Stimulated activated naive CD8-positive, alpha-beta T cell treated with anti-CD3 and anti-CD28 coated beads, Interleukin-15, Interleukin-2, amounts not matched to agents 100 ng/mL and 50 ng/mL, for 24 hours (primary cell): Measurements from ENCODE around the gene CD200.

ENCODE experiments used
- H3K27ac Mint-ChIP-seq: one replicate; pipeline ENCODE4 v1.8.0; 2021; ENCODE audit warnings: mild to moderate bottlenecking, mixed read lengths
- H3K27me3 Mint-ChIP-seq: one replicate; pipeline ENCODE4 v1.8.0; 2021; ENCODE audit warnings: mixed read lengths
- H3K36me3 Mint-ChIP-seq: one replicate; pipeline ENCODE4 v1.8.0; 2021; ENCODE audit warnings: low read depth, mixed read lengths
- H3K4me1 Mint-ChIP-seq: one replicate; pipeline ENCODE4 v1.8.0; 2021; ENCODE audit warnings: low read depth, mixed read lengths
- H3K4me3 Mint-ChIP-seq: one replicate; pipeline ENCODE4 v1.8.0; 2021; ENCODE audit warnings: mild to moderate bottlenecking, mixed read lengths
- H3K9me3 Mint-ChIP-seq: one replicate; pipeline ENCODE4 v1.8.0; 2021; ENCODE audit warnings: mixed read lengths

The CD200 gene

DNA sequence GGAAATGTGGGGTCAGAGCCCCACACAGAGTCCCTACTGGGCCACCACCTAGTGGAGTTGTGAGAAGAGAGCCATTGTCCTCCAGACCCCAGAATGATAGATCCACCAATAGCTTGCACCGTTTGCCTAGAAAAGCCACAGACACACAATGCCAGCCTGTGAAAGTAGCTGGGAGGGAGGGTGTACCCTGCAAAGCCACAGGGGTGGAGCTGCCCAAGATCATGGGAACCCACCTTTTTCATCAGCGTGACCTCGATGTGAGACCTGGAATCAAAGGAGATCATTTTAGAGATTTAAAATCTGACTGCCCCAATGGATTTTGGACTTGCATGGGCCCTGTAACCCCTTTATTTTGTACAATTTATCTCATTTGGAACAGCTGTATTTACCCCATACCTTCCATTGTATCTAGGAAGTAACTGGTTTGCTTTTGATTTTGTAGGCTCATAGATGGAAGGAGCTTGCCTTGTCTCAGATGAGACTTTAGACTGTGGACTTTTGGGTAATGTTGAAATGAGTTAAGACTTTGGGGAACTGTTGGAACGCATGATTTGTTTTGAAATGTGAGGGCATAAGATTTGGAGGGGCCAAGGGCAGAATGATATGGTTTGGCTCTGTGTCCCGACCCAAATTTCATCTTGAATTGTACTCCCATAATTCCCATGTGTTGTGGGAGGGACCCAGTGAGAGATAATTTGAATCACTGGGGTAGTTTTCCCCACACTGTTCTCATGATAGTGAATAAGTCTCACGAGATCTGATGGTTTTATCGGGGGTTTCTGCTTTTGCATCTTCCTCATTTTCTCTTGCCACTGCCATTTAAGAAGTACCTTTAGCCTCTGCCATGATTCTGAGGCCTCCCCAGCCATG lies 49.0 kb downstream of the CD200 start:
- Mint-ChIP-seq H3K27me3 (no peaks in the 10 kb centered on the region), H3K36me3 (no peaks in the 10 kb centered on the region), H3K4me1 (peaks cover 53% of the 10 kb centered on the region), H3K4me3 (no peak overlapping the region), H3K27ac (peak overlapping the region; percentile 58), H3K9me3 (no peaks in the 10 kb centered on the region)

DNA sequence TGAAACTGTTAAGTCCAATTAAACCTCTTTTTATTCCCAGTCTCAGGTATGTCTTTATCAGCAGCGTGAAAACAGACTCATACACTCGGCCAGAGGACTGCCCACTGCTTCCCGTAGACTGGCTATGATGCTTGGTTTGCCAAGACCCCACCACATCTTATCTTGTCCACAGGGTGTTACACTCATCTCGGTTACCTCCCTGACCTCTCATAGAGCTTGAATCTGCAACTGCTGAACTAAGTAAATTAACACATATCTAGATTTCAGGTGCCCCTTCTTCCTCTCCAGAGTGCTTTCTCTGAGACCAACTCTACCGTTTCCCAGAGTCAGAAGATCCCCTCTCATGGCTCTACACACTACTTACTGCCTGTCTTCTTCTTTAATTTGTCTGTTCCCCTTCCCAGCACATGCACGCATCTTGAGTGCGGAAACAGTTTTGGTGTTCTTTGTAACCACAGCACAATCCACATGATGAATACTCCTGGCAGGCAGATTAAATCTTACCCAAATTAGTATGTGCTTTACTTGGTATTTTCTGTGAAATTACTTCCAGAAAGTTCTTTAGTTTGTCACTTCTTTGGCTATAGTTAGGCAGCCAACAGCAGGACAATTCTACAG lies 49.7 kb downstream of the CD200 start:
- Mint-ChIP-seq H3K36me3 (no peaks in the 10 kb centered on the region), H3K27ac (no peak overlapping the region), H3K27me3 (no peaks in the 10 kb centered on the region), H3K9me3 (no peaks in the 10 kb centered on the region), H3K4me1 (peaks cover 45% of the 10 kb centered on the region), H3K4me3 (no peak overlapping the region)

DNA sequence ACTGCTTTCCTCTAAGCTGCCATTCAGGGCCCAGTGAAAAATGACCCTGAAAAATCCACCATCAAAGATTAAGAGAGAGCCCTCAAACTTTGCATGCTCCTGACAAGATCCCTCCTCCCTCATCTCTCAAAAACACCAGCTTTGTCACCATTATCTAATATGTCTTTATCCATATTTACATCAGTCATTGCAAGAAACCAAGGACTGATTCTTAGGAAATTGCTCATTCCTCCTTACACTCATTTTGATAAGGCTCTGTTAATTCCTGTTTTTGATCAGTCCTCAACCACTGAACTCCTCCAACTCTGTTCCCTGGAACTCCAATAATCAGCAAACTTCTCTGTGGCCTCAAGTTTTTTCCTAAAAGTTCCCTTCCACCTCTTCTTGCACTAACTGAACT lies 51.8 kb downstream of the CD200 start:
- no peak overlapping the region for H3K27ac Mint-ChIP-seq
- H3K36me3 Mint-ChIP-seq: no peaks in the 10 kb centered on the region
- no peaks in the 10 kb centered on the region for H3K9me3 Mint-ChIP-seq
- no peaks in the 10 kb centered on the region for H3K27me3 Mint-ChIP-seq
- no peak overlapping the region for H3K4me3 Mint-ChIP-seq
- H3K4me1 Mint-ChIP-seq: peaks cover 44% of the 10 kb centered on the region

DNA sequence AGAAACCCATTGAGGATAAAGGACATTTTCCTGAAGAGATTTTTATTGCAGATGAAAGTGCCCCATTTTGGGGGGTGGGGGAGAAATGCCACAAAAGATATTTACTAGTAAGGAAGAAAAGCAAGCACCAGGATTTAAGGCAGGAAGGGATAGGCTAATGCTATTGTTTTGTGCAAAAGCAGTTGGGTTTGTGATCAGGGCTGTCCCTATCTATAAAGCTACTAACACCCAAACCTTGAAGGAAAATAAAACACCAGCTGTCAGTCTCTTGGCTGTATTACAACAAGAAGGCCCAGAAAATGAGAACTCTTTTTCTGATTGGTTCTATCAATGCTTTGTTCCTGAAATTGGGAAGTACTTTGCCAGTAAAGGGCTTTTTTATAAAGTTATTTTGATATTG lies 56.0 kb downstream of the CD200 start:
- no peak overlapping the region for H3K27ac Mint-ChIP-seq
- H3K4me3 Mint-ChIP-seq: no peak overlapping the region
- H3K4me1 Mint-ChIP-seq: peaks cover 57% of the 10 kb centered on the region
- no peaks in the 10 kb centered on the region for H3K36me3 Mint-ChIP-seq
- H3K9me3 Mint-ChIP-seq: peaks cover 5% of the 10 kb centered on the region
- H3K27me3 Mint-ChIP-seq: no peaks in the 10 kb centered on the region

DNA sequence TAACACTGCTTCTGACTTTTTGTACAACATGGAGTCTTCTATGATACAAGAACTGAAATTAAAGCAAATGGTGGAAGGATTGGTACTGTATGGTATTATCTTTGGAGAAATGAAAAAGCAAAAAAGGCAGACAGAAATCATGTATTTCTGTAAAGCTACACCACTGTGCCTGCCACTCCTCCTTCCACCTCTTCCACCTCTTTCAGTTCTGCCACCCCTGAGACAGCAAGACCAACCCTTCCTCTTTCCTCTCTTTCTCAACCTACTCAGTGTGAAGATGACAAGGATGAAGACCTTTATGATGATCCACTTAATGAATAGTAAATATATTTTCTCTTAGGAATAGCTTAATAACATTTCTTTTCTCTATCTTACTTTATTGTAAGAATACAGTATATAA lies 57.0 kb downstream of the CD200 start:
- H3K4me3 Mint-ChIP-seq: no peak overlapping the region
- H3K36me3 Mint-ChIP-seq: no peaks in the 10 kb centered on the region
- H3K27me3 Mint-ChIP-seq: no peaks in the 10 kb centered on the region
- peaks cover 5% of the 10 kb centered on the region for H3K9me3 Mint-ChIP-seq
- H3K27ac Mint-ChIP-seq: no peak overlapping the region
- H3K4me1 Mint-ChIP-seq: peaks cover 55% of the 10 kb centered on the region

DNA sequence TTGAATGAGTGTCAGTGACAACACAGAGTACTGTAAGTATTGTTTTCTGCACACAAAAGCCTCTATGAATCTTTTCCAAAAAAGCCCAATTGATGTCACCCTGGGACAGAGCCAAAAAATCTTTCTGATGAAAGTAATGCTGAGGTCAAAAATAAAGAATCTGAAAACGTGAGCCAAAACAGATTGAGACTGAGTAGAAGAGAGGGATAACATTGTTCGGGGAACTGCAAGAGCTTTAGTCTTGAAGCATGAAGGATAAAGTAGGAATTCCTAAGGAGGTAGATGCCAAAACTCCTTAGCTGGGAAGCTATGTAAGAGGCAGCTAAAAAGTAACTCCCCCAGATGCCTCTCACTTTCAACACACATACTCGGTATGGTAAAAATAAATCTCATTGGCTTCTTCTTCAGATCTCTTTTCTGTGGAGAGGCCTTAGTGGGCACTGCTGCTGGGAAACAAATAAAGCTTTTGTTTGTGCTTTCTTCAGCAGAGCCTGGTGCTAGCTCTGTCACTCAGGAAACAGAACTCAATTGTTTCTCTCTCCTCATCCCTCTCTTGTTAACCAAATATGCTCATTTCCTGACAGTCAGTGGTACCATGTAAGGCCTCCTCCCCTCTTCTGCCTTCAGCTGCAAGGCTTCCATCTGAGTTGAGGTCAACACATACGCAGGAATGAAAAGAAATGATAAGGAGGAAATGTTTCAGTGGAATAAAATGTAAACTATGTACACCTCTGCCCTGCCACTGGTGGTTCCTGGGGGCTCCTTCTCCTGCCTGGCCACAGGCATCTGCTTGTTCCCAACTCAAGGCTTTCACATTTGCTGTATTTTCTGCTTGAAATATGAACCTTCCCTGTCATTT lies 58.1 kb downstream of the CD200 start:
- H3K27me3 Mint-ChIP-seq: no peaks in the 10 kb centered on the region
- H3K36me3 Mint-ChIP-seq: no peaks in the 10 kb centered on the region
- peaks cover 54% of the 10 kb centered on the region for H3K4me1 Mint-ChIP-seq
- H3K4me3 Mint-ChIP-seq: no peak overlapping the region
- peak overlapping the region; percentile 72 for H3K27ac Mint-ChIP-seq
- peaks cover 5% of the 10 kb centered on the region for H3K9me3 Mint-ChIP-seq

DNA sequence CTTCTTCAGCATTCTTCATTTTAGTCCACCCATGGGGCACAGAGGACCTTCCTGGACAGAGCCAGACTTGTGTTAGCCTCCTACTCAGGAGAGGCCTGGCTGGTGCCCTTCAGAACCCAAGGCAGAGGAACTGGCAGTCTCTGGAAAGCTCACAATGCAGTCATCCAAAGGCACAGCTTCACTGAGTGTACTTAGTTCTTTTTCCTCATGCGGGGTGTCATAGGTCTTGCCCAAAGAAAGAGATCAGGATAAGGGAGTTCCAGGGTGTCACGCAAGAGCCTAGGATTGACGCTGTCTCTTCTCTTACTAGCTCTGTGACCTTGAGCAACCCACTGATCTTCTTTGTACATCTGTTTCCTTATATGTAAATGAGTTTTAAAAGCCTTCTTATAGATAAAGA lies 58.7 kb downstream of the CD200 start:
- H3K4me3 Mint-ChIP-seq: no peak overlapping the region
- peaks cover 5% of the 10 kb centered on the region for H3K9me3 Mint-ChIP-seq
- no peaks in the 10 kb centered on the region for H3K36me3 Mint-ChIP-seq
- no peaks in the 10 kb centered on the region for H3K27me3 Mint-ChIP-seq
- peak overlapping the region; percentile 72 for H3K27ac Mint-ChIP-seq
- peaks cover 54% of the 10 kb centered on the region for H3K4me1 Mint-ChIP-seq

DNA sequence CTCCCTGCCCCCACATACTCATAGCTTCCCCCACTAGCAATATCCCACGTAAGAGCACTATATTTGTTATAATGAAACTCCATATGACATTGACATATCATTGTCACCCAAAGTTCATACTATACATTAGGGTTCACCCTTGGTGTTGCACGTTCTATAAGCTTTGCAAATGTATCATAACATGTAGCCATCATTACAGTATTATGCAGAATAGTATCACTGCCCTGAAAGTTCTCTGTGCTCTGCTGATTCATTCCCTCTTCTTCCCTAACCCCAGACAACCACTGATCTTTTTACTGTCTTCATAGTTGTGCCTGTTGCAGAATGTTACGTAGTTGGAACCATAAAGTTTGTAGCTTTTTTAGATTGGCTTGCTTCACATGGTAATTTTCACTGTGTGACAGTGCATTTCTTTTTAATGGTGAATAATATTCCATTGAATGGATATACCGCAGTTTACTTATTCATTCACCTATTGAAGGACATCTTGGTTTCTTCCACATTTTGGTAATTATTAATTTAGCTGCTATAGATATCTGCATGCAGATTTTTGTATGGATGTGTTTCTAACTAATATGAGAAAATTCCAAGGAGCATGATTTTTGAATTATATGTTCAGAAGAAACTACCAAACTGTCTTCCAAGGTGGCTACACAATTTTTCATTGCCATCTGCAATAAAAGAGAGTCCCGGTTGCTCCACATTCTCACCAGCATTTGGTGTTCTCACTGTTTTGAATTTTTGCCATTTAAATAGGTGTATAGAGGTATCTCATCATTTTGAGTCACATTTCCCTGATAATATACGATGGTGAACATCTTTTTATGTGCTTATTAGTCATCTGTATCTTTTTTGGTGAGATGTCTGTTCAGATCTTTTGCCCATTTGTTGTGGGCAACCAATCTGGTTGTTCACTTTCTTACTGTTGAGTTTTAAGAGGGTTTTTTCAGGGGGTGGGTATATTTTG lies 59.7 kb downstream of the CD200 start:
- Mint-ChIP-seq H3K4me1 (peaks cover 55% of the 10 kb centered on the region), H3K27ac (peak overlapping the region; percentile 52), H3K27me3 (no peaks in the 10 kb centered on the region)

DNA sequence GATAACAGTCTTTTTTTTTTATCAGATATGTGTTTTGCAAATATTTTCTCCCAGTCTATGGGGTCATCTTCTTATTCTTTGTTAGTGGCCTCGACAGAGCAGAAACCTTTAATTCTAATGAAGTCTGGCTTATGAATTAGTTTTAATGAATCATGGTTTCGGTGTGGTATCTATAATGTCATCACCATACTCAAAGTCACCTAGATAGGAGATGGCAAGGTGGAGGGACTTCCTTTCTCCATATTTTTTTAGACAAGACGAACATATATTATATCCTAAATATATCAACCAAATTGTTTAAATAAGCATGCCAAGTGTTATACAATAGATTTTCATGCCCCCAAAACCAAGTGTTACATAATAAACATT lies 60.4 kb downstream of the CD200 start:
- Mint-ChIP-seq H3K4me1 (peaks cover 56% of the 10 kb centered on the region), H3K36me3 (no peaks in the 10 kb centered on the region), H3K4me3 (no peak overlapping the region), H3K27ac (peak overlapping the region; percentile 52), H3K27me3 (no peaks in the 10 kb centered on the region), H3K9me3 (peaks cover 5% of the 10 kb centered on the region)

More for the DNA sequence above, 59.7 kb downstream of the CD200 start:
- no peak overlapping the region for H3K4me3 Mint-ChIP-seq
- H3K9me3 Mint-ChIP-seq: peaks cover 5% of the 10 kb centered on the region
- H3K36me3 Mint-ChIP-seq: no peaks in the 10 kb centered on the region

DNA sequence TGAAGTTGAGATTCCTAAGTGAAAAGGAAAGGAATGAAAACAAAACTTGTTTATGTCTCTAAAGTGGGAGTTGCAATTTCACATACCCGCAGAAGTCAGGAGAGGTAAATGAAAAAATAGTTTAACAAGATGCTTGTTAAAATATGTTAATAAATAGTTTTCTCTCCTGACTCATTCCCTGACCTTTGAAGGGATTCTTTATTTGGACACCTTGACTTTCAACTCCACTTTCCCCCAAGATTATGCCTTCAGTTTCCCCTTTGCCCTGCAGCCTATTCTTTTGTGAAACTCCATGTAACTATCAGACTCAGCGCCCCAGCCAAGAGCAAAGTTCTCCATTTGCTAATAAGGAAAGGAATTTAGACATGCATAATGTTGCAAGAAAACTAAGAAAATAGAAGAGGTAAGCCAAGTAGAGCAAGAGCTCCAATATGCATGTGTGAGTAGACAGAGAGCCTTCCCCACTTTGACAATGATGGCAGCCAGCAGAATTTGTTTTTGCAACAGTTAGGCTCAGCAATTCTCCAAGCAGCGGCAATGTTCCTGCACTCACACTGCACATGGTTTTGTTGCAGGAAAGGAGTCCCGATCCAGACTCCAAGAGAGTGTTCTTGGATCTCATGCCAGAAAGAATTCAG lies 61.2 kb downstream of the CD200 start:
- peaks cover 52% of the 10 kb centered on the region for H3K4me1 Mint-ChIP-seq
- no peak overlapping the region for H3K4me3 Mint-ChIP-seq
- H3K27me3 Mint-ChIP-seq: no peaks in the 10 kb centered on the region
- peaks cover 5% of the 10 kb centered on the region for H3K9me3 Mint-ChIP-seq
- no peaks in the 10 kb centered on the region for H3K36me3 Mint-ChIP-seq
- H3K27ac Mint-ChIP-seq: no peak overlapping the region

DNA sequence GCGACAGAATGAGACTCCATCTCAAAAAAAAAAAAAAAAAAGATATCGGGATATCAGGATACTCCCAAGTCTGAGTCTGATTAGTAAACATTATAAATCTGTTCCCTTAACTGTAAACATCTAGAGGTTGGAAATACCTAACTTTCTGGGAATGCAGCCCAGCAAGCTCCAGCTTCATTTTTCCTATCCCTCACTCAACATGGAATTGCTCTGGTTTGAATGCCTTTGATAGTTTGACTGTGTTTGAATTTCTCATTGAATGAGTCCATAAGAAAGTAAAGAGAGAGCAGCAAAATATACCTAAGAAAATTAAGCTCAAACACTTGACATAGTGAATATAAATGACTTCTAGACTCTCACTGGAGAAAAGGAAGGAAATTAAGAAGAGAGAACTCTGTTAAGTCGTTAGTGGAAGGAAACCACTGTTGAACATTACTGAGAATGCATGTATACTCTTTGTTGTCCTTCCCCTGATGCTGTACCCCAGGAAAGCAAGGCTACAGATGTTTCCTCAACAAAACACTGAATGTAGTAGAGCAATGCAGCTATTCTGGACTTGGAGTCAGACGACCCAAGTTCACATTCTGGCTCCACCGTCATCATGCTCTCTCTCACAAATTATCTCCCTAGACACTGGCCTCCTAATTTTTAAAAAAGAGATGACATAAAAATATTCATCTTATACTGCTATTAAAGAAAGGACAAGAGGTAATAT lies 62.4 kb downstream of the CD200 start:
- peaks cover 51% of the 10 kb centered on the region for H3K4me1 Mint-ChIP-seq
- no peak overlapping the region for H3K4me3 Mint-ChIP-seq
- no peaks in the 10 kb centered on the region for H3K27me3 Mint-ChIP-seq
- H3K9me3 Mint-ChIP-seq: peaks cover 5% of the 10 kb centered on the region
- H3K36me3 Mint-ChIP-seq: no peaks in the 10 kb centered on the region
- no peak overlapping the region for H3K27ac Mint-ChIP-seq

DNA sequence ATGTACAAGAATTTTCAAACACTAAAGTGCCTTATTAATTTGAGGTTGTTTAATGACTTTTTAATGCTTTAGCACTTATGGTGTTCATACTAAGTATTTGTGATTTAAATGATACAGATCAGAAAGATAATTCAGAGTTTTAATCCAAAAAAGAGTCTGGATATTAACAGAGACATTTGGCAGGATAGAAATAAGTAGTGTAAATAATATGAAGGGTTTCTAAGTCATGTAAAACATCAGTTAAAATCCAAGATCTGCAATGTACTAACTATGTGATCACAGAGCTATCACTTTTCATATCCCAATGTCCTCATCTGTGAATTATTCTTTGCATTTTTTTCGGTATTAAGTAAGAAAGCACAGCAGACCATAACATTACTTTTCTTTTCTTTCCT lies 62.9 kb downstream of the CD200 start:
- H3K4me1 Mint-ChIP-seq: peaks cover 47% of the 10 kb centered on the region
- no peaks in the 10 kb centered on the region for H3K27me3 Mint-ChIP-seq
- H3K9me3 Mint-ChIP-seq: peaks cover 5% of the 10 kb centered on the region
- H3K4me3 Mint-ChIP-seq: no peak overlapping the region
- no peak overlapping the region for H3K27ac Mint-ChIP-seq
- no peaks in the 10 kb centered on the region for H3K36me3 Mint-ChIP-seq

DNA sequence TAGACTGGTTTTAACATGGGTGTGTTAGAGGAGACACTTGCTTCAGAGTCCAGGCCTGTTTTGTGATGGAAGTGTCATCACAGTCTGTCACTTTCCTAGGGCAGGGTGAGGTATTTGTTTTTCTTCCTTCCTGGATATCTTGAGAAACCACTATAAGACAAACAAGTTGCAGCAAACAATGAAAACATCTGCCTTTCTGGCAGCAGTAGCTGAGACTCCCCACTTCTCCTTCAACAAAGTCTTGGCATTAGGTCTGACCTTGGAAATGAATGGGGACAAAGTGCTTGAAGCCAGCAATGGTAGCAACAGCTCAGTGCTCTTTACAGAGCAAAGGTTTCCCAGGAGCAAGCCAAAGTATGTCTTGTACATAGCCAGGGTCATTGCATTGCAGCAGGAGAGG lies 64.6 kb downstream of the CD200 start:
- peaks cover 2% of the 10 kb centered on the region for H3K9me3 Mint-ChIP-seq
- H3K4me1 Mint-ChIP-seq: peaks cover 33% of the 10 kb centered on the region
- no peak overlapping the region for H3K4me3 Mint-ChIP-seq

More for the DNA sequence above, 64.6 kb downstream of the CD200 start:
- H3K36me3 Mint-ChIP-seq: no peaks in the 10 kb centered on the region
- no peak overlapping the region for H3K27ac Mint-ChIP-seq
- no peaks in the 10 kb centered on the region for H3K27me3 Mint-ChIP-seq
